Hepatocyte (in vitro differentiated cells): ENCODE results near the gene PDE4D.

Source experiments
- CTCF ChIP-seq: fragments of 200-600 bp; sonication (generic); IDR thresholded peaks from 2 replicates; pipeline ENCODE4 v1.5.1; 2016; ENCODE audit warnings: antibody characterized with exemption, mild to moderate bottlenecking; ENCODE audit not compliant: poor library complexity
- EZH2 ChIP-seq: fragments of 200-600 bp; sonication (generic); IDR thresholded peaks from 2 replicates; pipeline ENCODE4 v1.6.1; 2016; ENCODE audit warnings: antibody characterized with exemption, mild to moderate bottlenecking, borderline replicate concordance
- EZH2phosphoT487 ChIP-seq: fragments of 200-600 bp; sonication (generic); IDR thresholded peaks from one replicate; pipeline ENCODE4 v1.6.1; 2018; ENCODE audit warnings: antibody characterized with exemption, mild to moderate bottlenecking, low read depth, moderate library complexity; ENCODE audit not compliant: unreplicated experiment, severe bottlenecking

- TF ChIP-seq CTCF (no peak), EZH2 (no peak), EZH2phosphoT487 (no peak)
Measured at GRCh38 chr5:59143926-59144333, 749.6 kb downstream of the PDE4D start.
